ENCODE results near the gene SRD5A1.

DNA sequence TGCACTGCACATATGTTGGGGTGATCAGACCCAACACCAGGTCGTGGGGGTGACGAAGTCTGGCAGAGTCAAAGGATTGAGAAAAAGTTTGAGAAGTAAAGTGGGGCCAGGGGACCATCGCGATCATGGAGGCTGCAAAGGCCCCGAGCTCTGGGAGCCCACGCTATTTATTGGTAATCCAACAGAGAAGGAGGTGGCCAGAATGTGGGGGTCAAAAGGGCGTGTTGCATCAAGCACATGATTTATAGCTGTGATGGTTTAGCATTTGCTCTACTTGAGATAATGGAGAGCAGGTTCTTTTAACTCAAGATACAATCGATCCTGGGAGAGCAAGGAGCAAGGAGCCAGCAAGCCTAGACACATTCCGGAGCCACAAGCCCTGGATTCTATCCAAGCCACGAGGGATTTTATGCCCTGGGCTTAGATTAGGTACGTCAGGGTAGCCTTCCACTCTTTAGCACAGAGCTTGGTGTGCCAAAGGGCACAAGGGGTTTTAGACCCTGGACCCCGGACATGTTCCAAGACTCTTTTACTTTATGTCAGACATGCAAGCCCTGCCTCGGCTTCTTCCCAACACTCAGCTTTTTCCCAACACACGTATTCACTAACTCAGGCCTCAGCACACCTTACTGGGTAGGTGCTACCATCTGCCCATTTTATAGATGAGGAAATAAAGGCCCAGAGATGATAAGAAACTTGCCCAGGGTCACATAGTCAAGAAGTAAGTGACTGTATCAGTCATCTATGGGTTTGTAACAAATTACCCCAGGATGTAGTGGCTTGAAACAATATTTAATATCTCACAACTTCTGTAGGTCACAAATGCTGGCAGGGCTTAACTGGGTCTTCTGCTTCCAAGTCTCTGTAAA is 39.9 kb upstream of the SRD5A1 start:
- TF ChIP-seq, protein P1, sequence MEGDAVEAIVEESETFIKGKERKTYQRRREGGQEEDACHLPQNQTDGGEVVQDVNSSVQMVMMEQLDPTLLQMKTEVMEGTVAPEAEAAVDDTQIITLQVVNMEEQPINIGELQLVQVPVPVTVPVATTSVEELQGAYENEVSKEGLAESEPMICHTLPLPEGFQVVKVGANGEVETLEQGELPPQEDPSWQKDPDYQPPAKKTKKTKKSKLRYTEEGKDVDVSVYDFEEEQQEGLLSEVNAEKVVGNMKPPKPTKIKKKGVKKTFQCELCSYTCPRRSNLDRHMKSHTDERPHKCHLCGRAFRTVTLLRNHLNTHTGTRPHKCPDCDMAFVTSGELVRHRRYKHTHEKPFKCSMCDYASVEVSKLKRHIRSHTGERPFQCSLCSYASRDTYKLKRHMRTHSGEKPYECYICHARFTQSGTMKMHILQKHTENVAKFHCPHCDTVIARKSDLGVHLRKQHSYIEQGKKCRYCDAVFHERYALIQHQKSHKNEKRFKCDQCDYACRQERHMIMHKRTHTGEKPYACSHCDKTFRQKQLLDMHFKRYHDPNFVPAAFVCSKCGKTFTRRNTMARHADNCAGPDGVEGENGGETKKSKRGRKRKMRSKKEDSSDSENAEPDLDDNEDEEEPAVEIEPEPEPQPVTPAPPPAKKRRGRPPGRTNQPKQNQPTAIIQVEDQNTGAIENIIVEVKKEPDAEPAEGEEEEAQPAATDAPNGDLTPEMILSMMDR (IDR thresholded peaks at IDR 0.05) = no peak
- no peak for TF ChIP-seq POLR2A (IDR thresholded peaks at IDR 0.05)

Measured in uterus (tissue), 2 donors.